T follicular helper cell (primary cell): Measurements from ENCODE around the gene KRT82.
"Not testable (repeated sequence)": the region's sequence is repeated elsewhere in the genome, so short reads cannot be mapped to it uniquely, and the experiment has no call there.

Experiments used
- DNase-seq: peaks from one replicate; pipeline ENCODE4 v3.0.0-alpha.2; 2020; ENCODE audit warnings: low read depth
- total RNA-seq, 2 experiments: gene quantifications; one replicate each; lab custom pipeline; 2026; lab: John Stamatoyannopoulos, UW

KRT82 gene
- 0 to 0.04 reads per million in 2 experiments for total RNA-seq

GRCh38 chr12:52405922-52406385 lies at the start of gene KRT82:
KRT82 (minus strand) TSS chr12:52406335; CDS start chr12:52406277, 58 bp downstream.
- DNase-seq: no peak

GRCh38 chr12:52455821-52456220 lies 49.7 kb upstream of the KRT82 start:
- no peak for DNase-seq

DNA sequence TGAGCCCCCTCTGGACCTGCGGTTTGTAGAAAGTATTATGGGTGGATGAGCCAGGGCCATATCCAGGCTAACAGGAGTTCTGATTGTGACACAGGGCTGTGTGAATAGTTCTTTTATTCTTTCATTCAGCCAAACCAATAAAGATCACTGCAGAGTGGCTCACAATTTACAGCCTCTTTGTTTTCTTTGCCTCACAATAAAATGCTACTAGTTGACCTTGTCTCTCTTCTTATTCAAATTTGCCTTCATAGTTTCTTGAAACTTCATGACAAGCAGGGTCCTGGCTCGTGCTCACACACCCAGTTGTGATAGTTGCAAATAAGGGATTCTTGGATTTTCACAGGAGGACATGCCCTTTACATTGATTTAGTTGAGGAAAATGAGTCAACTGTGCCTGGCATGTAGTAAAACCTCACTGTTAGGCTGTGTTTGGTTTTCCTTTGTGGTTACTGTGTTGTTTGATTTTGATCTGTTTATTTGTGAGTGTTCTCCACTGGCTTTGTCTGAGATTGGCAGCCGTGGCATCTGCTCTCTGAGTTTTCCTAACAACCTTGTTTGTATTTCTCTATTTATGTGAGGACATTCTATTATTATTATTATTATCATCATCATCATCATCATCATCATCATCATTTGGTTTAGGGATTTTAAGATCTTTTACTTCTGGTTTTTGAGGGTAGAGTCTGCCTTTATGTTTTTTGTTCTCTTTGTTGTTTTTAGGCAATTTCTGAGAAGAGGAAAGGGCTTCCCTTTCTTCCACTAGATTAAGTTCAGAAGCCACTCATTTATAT lies 48.5 kb upstream of the KRT82 start:
- no peak for DNase-seq

GRCh38 chr12:52452101-52452500 lies 46.0 kb upstream of the KRT82 start, which contains the start of gene KRT6B:
KRT6B (minus strand) TSS chr12:52452146; CDS start chr12:52452078, 68 bp downstream.
- DNase-seq: no peak

- no peak for DNase-seq
Measured at GRCh38 chr12:52448228-52448627, 42.1 kb upstream of the KRT82 start.

DNA sequence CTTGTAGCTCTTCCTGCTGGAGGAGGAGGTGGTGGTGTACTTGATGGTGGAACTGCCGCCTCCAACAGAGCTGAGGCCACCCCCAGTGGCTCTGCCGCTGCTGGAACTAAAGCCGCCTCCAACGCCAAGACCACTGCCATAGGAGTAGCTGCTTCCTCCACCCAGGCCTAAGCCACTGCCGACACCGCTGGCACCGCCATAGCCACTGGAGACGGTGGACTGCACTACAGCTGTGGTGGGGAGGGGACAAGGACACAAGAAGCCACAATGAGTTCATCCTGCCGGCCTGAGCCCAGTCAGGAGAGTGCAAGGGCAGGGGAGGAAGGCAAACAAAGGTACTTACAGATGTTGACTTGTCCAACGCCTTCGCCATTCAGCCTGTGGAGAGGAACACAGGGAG lies 41.1 kb upstream of the KRT82 start:
- DNase-seq: not testable (repeated sequence)

DNA sequence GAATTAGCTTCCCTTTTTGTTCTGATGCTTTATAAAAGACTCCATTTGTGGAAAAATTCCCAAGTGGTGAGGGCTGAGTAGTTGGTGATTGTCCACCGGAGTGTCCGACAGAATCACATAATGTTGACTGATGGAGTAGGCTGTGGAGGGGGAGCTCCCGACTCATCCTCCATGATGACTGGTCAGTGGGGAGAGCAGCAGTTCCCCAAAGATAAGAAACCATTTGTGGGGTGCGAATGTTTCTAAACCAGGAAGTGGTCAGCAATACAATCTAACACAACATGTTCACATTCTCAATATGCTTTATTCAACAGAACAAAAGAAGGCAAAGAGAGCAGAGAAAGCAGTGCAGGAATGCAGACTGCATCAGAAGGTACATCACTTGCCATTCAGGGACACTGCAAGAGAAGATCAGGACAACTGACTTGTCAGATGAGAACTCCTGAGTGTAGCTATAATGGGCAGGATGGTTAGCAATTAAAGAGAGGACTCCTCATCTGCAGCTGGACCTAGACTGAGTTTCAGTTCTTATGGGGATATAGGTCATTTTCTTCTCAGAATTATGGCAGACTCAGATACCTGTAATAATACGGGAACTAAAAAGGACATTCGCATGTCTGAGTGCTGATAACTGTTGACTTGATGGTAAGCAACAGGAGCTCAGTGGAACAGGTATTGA lies 40.4 kb upstream of the KRT82 start:
- no peak for DNase-seq

DNA sequence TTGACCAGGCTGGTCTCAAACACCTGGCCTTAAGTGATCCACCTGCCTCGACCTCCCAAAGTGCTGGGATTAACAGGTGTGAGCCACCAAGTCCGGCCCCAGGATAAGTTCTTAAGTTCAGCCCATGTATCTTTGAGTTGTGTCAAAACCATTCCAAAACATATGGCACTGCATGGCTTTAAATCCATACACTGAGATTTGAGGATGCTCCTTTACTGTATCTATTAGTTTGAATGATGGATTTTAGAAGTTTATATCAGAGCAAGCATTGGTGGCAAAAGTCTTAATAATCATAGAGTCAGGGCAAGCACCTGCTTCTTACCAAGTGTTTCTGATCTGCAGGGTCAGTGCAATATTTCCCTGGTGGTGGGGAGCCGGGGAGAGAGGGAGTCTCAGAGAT lies 39.7 kb upstream of the KRT82 start:
- DNase-seq: no peak

DNA sequence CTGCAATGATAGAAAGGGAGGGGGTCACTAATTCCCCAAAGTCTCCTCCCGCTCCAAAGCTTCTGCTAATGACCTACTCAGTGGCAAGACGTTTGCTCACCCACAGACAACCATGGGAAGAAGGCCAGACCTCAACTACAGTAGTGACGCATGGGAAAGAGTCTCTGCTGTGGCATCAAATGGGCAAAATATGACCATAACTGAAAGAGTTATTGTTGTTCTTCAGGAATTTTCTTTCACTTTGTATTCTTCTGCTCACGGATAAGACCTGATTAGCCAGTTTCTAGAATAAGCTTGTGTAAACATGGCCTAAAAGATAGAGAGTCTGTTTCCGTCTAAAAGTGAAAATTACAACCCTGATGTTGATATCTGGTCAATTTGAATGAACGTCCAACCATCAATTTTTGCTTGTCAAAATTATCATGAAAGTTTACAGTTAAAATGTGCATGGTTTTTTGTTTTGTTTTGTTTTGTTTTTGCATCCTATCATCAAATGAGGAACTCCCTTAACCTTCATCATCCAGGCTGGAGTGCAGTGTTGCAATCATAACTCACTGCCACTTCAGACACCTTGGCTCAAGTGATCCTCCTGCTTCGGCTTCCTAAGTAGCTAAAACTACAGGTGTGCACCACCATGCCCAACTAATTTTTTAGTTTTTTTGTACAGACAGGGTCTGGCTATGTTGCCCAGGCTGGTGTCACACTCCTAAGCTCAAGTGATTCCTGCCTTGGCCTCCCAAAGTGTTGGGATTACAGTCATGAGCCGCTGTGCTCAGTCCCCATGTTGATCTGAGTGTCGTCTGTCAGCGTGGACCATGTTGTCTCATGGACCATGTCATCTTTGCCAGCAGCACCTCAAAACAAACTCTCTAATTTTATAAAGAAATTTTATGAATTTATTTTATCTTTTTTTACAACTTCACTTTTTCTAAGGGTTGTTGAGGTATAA lies 38.8 kb upstream of the KRT82 start:
- no peak for DNase-seq

DNA sequence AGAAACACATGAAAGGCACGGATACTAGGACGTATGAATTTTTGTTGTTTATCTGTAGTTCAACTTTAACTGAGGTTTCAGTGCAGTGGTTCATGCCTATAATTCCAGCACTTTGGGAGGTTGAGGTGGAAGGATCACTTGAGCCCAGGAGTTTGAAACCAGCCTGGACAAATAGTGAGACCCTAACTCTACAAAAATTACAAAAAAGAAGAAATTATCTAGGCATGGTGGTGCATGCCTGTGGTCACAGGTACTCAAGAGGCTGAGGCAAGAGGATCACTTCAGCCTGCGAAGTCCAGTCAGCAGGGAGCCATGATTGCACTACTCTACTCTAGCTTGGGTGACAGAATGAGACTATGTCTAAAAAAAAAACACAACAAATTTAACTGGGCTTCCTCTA lies 37.8 kb upstream of the KRT82 start:
- no peak for DNase-seq

DNA sequence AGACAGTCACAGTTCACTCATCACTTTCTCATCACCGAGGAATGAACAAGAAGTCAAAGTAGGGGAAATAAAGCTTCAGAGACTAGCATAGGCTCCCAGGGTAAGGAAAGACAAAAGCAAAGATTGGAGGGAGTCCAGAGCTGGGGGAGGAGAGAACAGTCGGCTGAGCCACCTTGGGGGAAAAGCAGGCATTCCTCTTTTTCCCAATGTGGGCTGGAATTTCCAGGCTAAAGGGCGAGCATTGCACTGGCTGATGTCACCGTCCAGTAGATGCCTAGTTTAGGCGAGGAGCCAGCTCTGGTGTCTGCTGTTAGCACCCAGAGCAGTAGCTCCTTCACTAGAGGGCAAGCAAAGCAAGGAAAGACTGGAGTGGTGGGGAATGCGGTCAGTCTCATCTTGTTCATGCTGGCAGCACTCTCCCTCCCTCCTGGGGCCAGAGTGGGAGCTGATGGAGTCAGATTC lies 36.5 kb upstream of the KRT82 start:
- no peak for DNase-seq

DNA sequence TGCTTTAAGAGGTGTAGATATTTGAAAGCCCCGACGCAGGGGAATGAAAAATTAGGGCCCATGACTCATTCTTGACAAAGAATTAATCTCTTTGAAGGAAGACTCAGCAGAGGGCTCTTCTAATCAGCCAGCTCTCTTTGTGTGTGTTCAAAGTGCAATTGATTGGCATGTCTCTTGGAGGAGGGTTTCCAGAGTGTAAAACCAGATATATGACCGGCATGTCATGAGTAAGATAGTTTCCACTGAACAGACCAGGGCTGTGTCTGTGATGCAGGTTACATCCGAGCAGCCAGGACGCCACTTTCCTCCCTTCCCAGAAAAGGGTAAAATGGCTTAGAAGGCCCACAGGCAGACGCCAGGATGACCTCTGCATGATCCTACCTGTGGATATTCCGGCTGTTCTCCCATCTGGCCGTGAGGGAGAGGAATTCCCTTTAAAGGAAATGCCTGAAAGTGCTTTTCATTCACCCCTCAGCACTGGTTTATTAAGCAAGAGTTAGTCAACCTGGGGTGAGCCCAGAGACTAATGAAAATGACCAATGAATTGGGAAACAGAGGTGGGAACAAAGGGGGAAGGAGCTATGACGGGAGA lies 35.3 kb upstream of the KRT82 start:
- DNase-seq: no peak

GRCh38 chr12:52440821-52441319 lies 34.7 kb upstream of the KRT82 start:
- no peak for DNase-seq

DNA sequence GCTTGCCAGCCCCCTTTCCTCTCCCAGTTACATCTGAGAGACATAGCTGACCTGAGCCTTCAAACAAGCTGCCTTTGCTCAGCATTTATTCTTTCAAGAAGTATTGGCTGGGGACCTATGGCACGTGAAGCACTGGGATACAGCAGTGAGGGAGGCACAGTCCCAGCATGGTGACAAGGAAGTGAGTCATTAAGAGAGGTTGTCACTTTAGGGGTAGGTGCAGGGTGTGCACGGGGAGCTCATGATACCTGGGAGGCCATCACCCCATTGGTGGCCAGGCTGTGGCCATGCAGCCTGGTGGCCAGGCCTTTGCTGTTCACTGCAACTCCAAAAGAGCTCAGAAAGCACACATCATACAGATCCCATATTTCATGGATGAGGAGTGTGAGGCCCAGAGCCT lies 33.7 kb upstream of the KRT82 start:
- DNase-seq: no peak

DNA sequence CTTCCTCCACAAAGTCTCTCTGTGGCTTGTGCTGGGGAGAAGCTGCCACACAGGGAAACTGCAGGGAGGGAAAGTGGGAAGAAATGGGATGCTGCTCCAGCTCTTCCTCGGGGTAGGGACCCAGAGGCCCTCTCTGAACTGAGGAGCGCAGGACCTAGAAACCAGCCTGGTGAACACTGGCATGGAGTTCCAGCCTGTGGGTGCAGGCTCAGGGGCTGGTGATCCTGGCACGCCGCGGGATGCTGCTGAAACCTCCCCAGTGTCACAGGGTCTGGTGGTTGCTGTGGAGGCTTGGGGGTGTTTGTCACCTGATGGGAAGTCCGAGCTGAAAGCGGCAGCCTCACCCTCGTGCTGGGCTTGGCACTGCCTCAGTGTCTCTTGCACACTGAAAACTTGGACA lies 33.3 kb upstream of the KRT82 start:
- no peak for DNase-seq

GRCh38 chr12:52438305-52439301 lies 32.5 kb upstream of the KRT82 start:
- no peak for DNase-seq

DNA sequence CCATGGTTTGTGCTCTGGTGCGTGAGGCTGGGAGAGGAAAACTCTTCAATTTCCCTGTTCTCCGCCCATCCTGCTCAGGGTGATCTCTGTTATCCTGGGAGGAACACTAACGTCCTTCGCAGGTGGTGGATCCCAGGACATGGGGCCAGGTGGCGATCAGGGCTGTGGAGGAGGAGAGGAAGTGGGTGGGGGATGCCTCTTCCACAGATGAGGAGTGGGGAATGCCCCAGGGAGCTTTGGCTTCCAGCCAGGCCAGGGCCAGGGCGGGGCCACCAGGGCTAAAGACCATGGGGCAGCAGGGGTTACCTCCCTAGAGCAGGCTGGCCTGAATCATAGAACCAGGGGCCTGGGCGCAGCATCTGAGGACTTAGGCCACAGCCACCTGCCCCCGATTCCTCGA lies 31.4 kb upstream of the KRT82 start:
- DNase-seq: no peak

DNA sequence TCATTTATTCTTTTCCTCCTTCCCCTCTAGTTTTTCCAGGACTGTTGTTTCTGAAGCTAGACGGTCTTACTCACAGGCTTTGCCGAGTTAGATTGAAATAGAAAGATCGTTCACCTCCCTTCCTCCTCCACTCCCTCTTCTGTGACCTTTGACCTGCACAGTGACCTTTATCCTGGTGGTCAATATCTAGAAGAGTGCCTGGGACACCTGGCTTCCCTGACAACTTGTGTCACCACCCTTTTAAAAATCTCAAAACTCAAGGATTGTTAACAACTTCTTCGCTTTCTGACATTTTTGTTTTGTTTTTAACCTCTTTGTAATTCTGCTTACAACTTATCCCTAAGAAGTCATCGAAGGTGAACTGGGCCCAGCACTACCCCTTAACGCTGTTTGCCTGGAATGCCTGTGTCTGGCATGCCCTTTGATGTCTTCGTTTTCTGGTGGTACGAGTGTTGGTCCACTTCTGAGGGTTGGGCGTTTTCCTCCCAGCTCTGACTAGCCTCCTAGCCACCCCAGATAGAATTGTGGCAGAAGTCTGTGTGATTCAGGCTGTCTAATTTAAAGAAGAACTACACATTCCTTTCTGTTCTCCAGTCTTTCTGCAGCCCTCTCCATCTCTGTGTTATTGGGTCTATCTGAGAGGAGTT lies 30.8 kb upstream of the KRT82 start:
- DNase-seq: no peak

DNA sequence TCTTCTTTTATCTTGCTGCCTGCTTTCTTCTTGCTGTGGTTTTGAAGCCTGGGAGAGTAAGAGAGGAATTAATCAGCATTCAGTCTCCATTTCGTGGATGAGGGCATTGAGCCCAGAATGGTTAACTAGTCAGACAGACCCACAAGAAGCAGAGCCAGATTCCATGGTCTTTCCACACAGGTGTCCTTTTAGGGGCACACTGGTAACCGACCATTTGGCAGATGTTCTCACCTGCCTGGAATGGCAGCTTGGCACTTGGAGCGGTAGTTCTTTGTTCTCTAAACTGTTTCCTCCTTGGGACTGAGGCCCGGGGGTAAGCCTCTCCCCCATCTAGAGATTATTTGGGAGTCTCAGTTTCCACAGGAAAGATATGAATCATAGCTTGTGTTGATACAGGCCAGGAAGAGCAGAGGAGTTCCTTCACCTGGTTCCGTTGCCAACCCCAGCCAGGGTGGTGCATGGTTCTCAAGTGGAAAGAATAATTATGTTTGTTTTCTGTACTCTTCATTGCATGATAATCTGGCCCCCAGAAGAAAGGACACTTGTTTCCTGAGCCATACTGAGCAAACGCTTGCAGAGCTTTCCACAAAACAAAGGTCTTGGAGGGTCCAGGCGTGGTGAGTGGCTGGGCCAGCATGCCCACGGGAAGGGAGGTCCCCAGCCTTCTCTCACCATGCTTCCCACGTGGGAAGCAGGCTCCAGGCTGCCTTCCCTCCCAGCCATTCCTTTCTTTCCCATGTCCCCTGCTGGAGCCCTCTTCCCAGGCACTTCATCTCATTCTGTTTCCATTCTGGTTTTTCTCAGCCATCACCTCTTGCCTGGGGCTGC lies 30.1 kb upstream of the KRT82 start:
- DNase-seq: no peak
